GM12878 (cell line): Measurements from ENCODE around the gene DLG2.

ENCODE experiments used
- CHD2 ChIP-seq: IDR thresholded peaks from 2 replicates; pipeline ENCODE4 v1.6.1; 2011; ENCODE audit warnings: low read depth, low read length, improper control_type of control experiment, borderline replicate concordance
- EZH2 ChIP-seq: IDR thresholded peaks from 2 replicates; pipeline ENCODE4 v1.6.1; 2012; ENCODE audit warnings: low read depth, mild to moderate bottlenecking, control low read depth, inconsistent platforms, low read length, borderline replicate concordance; ENCODE audit not compliant: control insufficient read depth
- PBX3 ChIP-seq: IDR thresholded peaks from 2 replicates; pipeline ENCODE4 v1.6.1; 2011; ENCODE audit warnings: mild to moderate bottlenecking, low read depth, low read length, moderate library complexity; ENCODE audit not compliant: insufficient replicate concordance
- SP1 ChIP-seq: IDR thresholded peaks from one replicate; pipeline ENCODE4 v1.6.1; 2011; ENCODE audit warnings: low read depth, low read length
- SREBF2 ChIP-seq: IDR thresholded peaks from 2 replicates; pipeline ENCODE4 v1.6.1; 2012; ENCODE audit warnings: mild to moderate bottlenecking, low read length

GRCh38 chr11:84626256-84626655 is 1000.9 kb downstream of the DLG2 start:
- no peak for TF ChIP-seq EZH2
- TF ChIP-seq SP1 = no peak
- TF ChIP-seq CHD2 = no peak
- no peak for TF ChIP-seq PBX3
- no peak for TF ChIP-seq SREBF2
